Measurements from ENCODE around the gene RBBP8NL.

Gene RBBP8NL

GRCh38 chr20:62392621-62393334 lies 34.6 kb downstream of the RBBP8NL start:
- Histone ChIP-seq H3K4me3 (ENCODE audit: low read depth in 1 of 5, low read length in 5 of 5) (no peak overlapping the region), H3K27me3 (ENCODE audit: control insufficient read depth in 5 of 5, insufficient read depth in 4 of 5, low read length in 5 of 5) (no peaks in the 10 kb centered on the region), H3K9me3 (ENCODE audit: control insufficient read depth in 5 of 5, low read length in 5 of 5) (no peaks in the 10 kb centered on the region), H3K27ac (ENCODE audit: low read depth, low read length) (no peak overlapping the region), H3K36me3 (ENCODE audit: control insufficient read depth in 5 of 5, insufficient read depth in 5 of 5, low read length in 5 of 5) (peaks cover 0 to 75% (median 42%) of the 10 kb centered on the region in 5 donors), H3K9ac (ENCODE audit: low read length in 5 of 5) (no peak overlapping the region), H3K4me1 (ENCODE audit: control insufficient read depth in 5 of 5, insufficient read depth in 5 of 5, low read length in 5 of 5) (peaks cover 0 to 6% (median 5%) of the 10 kb centered on the region in 5 donors)

GRCh38 chr20:62392077-62392418 lies 35.3 kb downstream of the RBBP8NL start:
- H3K27ac ChIP-seq (ENCODE audit: low read depth, low read length): no peak overlapping the region
- H3K9ac ChIP-seq (ENCODE audit: low read length in 5 of 5): no peak overlapping the region
- H3K4me1 ChIP-seq (ENCODE audit: control insufficient read depth in 5 of 5, insufficient read depth in 5 of 5, low read length in 5 of 5): peaks cover 0 to 12% (median 12%) of the 10 kb centered on the region in 5 donors
- no peaks in the 10 kb centered on the region for H3K27me3 ChIP-seq (ENCODE audit: control insufficient read depth in 5 of 5, insufficient read depth in 4 of 5, low read length in 5 of 5)
- no peak overlapping the region for H3K4me3 ChIP-seq (ENCODE audit: low read depth in 1 of 5, low read length in 5 of 5)
- H3K36me3 ChIP-seq (ENCODE audit: control insufficient read depth in 5 of 5, insufficient read depth in 5 of 5, low read length in 5 of 5): peaks cover 0 to 72% (median 42%) of the 10 kb centered on the region in 5 donors
- no peaks in the 10 kb centered on the region for H3K9me3 ChIP-seq (ENCODE audit: control insufficient read depth in 5 of 5, low read length in 5 of 5)

GRCh38 chr20:62391165-62392076 lies 35.9 kb downstream of the RBBP8NL start:
- Histone ChIP-seq H3K9me3 (ENCODE audit: control insufficient read depth in 5 of 5, low read length in 5 of 5) (no peaks in the 10 kb centered on the region), H3K4me1 (ENCODE audit: control insufficient read depth in 5 of 5, insufficient read depth in 5 of 5, low read length in 5 of 5) (peaks cover 0 to 15% (median 12%) of the 10 kb centered on the region in 5 donors), H3K27me3 (ENCODE audit: control insufficient read depth in 5 of 5, insufficient read depth in 4 of 5, low read length in 5 of 5) (no peaks in the 10 kb centered on the region), H3K27ac (ENCODE audit: low read depth, low read length) (no peak overlapping the region), H3K36me3 (ENCODE audit: control insufficient read depth in 5 of 5, insufficient read depth in 5 of 5, low read length in 5 of 5) (peaks cover 0 to 69% (median 42%) of the 10 kb centered on the region in 5 donors), H3K9ac (ENCODE audit: low read length in 5 of 5) (no peak overlapping the region), H3K4me3 (ENCODE audit: low read depth in 1 of 5, low read length in 5 of 5) (no peak overlapping the region)

GRCh38 chr20:62390317-62391164 lies 36.8 kb downstream of the RBBP8NL start:
- Histone ChIP-seq H3K4me3 (ENCODE audit: low read depth in 1 of 5, low read length in 5 of 5) (no peak overlapping the region), H3K9me3 (ENCODE audit: control insufficient read depth in 5 of 5, low read length in 5 of 5) (no peaks in the 10 kb centered on the region), H3K27ac (ENCODE audit: low read depth, low read length) (no peak overlapping the region), H3K9ac (ENCODE audit: low read length in 5 of 5) (no peak overlapping the region), H3K4me1 (ENCODE audit: control insufficient read depth in 5 of 5, insufficient read depth in 5 of 5, low read length in 5 of 5) (peaks cover 2 to 23% (median 21%) of the 10 kb centered on the region in 5 donors), H3K36me3 (ENCODE audit: control insufficient read depth in 5 of 5, insufficient read depth in 5 of 5, low read length in 5 of 5) (peaks cover 0 to 63% (median 40%) of the 10 kb centered on the region in 5 donors), H3K27me3 (ENCODE audit: control insufficient read depth in 5 of 5, insufficient read depth in 4 of 5, low read length in 5 of 5) (no peaks in the 10 kb centered on the region)

DNA sequence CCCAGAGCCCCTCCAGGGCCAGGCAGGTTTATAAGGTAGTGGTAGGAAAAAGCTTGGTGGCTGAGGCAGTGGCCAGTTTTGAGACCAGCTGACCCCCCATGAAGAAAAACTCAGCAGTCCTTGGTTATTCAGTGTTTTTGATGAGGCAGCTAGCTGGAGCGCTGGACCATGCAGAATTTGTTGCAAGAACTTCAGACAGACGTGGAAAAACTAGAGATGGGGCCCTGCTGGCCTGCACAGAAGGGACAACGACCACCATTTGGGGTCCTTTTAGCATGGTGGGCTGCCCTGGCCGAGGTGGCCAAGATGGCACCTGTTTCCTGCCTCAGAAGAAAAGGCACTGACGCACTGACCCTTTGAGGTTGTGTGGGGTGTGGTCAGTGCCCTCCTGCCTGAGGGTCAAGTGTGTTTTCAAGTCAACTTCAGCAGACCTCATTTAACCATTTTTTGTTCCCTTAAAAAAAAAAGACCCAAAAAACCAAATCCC lies 37.7 kb downstream of the RBBP8NL start:
- peaks cover 0 to 62% (median 40%) of the 10 kb centered on the region in 5 donors for H3K36me3 ChIP-seq (ENCODE audit: control insufficient read depth in 5 of 5, insufficient read depth in 5 of 5, low read length in 5 of 5)

DNA sequence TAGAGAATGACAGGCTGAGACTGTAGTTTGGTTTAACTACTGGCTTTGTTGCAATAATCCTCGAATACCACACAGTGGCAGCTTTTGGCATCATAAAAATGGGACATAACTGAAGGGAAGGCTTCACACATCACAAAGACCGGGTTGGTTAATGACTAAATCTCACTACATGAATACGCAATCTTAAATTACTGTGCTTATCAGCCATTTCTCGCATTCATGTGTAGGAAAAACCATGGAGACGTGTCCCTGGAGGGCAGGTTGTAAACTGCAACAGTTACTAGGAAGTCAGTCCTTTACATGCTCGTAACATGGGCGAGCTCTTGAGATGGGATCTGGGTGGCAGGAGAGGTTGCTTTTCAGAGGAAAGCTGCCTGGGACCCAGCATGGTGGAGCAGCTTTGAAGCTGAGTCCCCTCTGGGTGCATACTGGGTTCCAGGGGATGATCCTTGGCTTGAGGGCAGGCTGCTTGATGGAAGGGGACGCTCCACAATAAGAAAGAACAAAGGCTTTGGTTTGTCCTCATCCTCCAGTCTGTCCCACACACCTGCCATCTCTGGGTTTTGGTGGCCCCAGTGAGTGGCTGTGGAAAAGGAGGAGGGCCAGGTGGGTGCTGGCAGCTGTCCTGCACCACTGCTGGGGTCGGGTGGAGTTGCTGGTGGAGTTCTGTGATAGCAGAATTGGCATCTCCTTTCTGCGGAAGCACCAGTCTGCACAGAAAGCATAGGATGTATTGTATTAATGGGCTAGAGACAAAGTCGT lies 38.3 kb downstream of the RBBP8NL start:
- Histone ChIP-seq H3K9me3 (ENCODE audit: control insufficient read depth in 5 of 5, low read length in 5 of 5) (no peaks in the 10 kb centered on the region), H3K36me3 (ENCODE audit: control insufficient read depth in 5 of 5, insufficient read depth in 5 of 5, low read length in 5 of 5) (peaks cover 0 to 56% (median 40%) of the 10 kb centered on the region in 5 donors), H3K27me3 (ENCODE audit: control insufficient read depth in 5 of 5, insufficient read depth in 4 of 5, low read length in 5 of 5) (no peaks in the 10 kb centered on the region), H3K27ac (ENCODE audit: low read depth, low read length) (no peak overlapping the region), H3K4me3 (ENCODE audit: low read depth in 1 of 5, low read length in 5 of 5) (no peak overlapping the region), H3K9ac (ENCODE audit: low read length in 5 of 5) (no peak overlapping the region), H3K4me1 (ENCODE audit: control insufficient read depth in 5 of 5, insufficient read depth in 5 of 5, low read length in 5 of 5) (peaks cover 2 to 28% (median 25%) of the 10 kb centered on the region in 5 donors)

More for the DNA sequence above, 37.7 kb downstream of the RBBP8NL start:
- Histone ChIP-seq H3K9ac (ENCODE audit: low read length in 5 of 5) (no peak overlapping the region), H3K27me3 (ENCODE audit: control insufficient read depth in 5 of 5, insufficient read depth in 4 of 5, low read length in 5 of 5) (no peaks in the 10 kb centered on the region), H3K4me3 (ENCODE audit: low read depth in 1 of 5, low read length in 5 of 5) (no peak overlapping the region), H3K27ac (ENCODE audit: low read depth, low read length) (no peak overlapping the region), H3K9me3 (ENCODE audit: control insufficient read depth in 5 of 5, low read length in 5 of 5) (no peaks in the 10 kb centered on the region), H3K4me1 (ENCODE audit: control insufficient read depth in 5 of 5, insufficient read depth in 5 of 5, low read length in 5 of 5) (peaks cover 2 to 28% (median 25%) of the 10 kb centered on the region in 5 donors)

GRCh38 chr20:62387933-62388635 lies 39.3 kb downstream of the RBBP8NL start:
- H3K27ac ChIP-seq (ENCODE audit: low read depth, low read length): no peak overlapping the region
- H3K4me3 ChIP-seq (ENCODE audit: low read depth in 1 of 5, low read length in 5 of 5): peak overlapping the region; percentile 90 to 98 (median 93)
- peaks cover 2 to 28% (median 25%) of the 10 kb centered on the region in 5 donors for H3K4me1 ChIP-seq (ENCODE audit: control insufficient read depth in 5 of 5, insufficient read depth in 5 of 5, low read length in 5 of 5)
- peaks cover 0 to 47% (median 32%) of the 10 kb centered on the region in 5 donors for H3K36me3 ChIP-seq (ENCODE audit: control insufficient read depth in 5 of 5, insufficient read depth in 5 of 5, low read length in 5 of 5)
- no peaks in the 10 kb centered on the region for H3K9me3 ChIP-seq (ENCODE audit: control insufficient read depth in 5 of 5, low read length in 5 of 5)
- H3K27me3 ChIP-seq (ENCODE audit: control insufficient read depth in 5 of 5, insufficient read depth in 4 of 5, low read length in 5 of 5): no peaks in the 10 kb centered on the region
- H3K9ac ChIP-seq (ENCODE audit: low read length in 5 of 5): peak overlapping the region; percentile 38 to 99 (median 95)

- peak overlapping the region; percentile 79 for H3K27ac ChIP-seq (ENCODE audit: low read depth, low read length)
- peaks cover 0 to 40% (median 27%) of the 10 kb centered on the region in 5 donors for H3K36me3 ChIP-seq (ENCODE audit: control insufficient read depth in 5 of 5, insufficient read depth in 5 of 5, low read length in 5 of 5)
- no peaks in the 10 kb centered on the region for H3K27me3 ChIP-seq (ENCODE audit: control insufficient read depth in 5 of 5, insufficient read depth in 4 of 5, low read length in 5 of 5)
- H3K9me3 ChIP-seq (ENCODE audit: control insufficient read depth in 5 of 5, low read length in 5 of 5): no peaks in the 10 kb centered on the region
- peaks cover 2 to 32% (median 26%) of the 10 kb centered on the region in 5 donors for H3K4me1 ChIP-seq (ENCODE audit: control insufficient read depth in 5 of 5, insufficient read depth in 5 of 5, low read length in 5 of 5)
- H3K4me3 ChIP-seq (ENCODE audit: low read depth in 1 of 5, low read length in 5 of 5): peak overlapping the region; percentile 90 to 98 (median 93)
- peak overlapping the region; percentile 38 to 99 (median 95) for H3K9ac ChIP-seq (ENCODE audit: low read length in 5 of 5)
Observed at GRCh38 chr20:62387219-62387913, 40.0 kb downstream of the RBBP8NL start.

Data from subcutaneous abdominal adipose tissue (tissue), 5 donors.